ENCODE data around the gene B3GNT7.
"Not testable (repeated sequence)": the region's sequence is repeated elsewhere in the genome, so short reads cannot be mapped to it uniquely, and the experiment has no call there.

Gene B3GNT7

DNA sequence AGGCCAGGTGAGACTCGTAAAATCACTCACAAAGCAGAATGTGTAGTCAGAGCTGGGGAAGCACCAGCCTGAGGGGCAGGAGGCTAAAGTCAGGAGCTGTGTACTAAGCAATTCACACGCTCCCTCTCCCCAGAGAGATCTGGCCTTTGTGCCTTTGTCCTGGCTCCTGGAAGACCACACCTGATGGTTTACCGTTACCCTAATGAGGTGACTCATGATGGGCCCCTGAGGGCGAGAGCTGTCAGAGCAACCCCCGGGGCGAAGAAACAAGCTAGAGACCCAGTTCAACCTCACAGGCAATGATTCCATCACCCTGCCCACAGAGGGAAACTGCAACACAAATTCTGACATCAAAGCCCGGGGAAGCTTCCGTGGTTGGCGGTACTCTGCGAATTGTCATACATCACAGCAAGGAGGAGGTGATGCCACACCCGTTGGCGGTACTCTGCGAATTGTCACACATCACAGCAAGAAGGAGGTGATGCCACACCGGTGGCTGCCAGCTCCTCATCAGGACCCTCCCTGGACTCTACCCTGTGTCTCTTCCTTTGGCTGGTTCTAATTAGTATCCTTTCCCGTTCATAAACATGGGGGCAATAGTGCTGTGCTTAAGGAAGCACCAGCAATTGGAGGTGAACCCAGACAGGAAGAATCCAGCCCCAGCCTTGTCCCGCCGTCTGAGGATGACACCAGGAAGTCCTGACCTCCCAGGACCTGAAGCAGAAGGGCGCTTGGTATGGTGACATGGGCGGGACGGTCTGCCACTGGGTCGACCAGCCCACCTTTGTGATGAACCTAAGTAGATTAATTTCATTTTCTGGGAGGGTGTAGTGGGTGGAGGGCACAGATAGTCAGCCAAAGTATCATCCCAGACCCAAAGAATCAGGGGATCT, 30.5 kb downstream of the B3GNT7 start:
- DNase-seq (ENCODE audit: low spot score) = no peak

DNA sequence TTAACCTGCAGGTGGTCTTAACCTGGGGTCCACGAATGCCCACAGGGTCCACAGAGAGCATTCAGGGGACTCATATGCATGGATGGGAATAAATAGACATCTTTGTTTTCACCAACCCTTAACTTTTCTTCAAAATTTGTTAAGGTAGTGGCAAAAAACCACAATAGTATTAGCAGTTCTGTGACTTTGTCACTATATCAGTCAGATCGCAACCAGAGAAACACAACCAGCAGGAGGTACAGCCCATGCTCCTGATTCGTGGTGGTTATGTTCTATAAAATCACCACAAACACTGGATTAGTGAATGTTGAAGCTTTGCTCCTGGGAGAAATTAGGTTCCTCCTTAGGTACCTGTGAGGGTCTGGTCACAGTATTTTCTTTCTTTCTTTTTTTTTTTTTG, 31.6 kb downstream of the B3GNT7 start:
- DNase-seq (ENCODE audit: low spot score) = no peak

DNA sequence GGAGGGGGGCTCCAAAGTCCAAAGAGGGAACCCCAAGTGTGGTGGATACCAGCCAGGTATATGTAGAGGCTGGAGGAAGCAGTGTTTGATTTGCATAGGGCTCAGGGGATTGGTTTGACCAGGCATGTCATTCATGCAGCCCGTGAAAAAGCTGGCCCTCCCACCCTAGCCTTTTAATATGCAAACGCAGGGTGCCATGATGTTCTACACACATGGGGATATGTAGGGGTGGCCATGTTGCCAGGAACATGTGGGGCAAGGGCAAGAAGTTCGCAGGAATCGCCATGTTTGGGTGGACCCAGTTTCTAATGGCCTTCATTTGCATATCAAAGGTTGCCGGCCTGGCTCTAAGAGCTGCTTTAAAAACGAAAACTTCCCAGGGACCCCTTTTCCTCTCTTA, 33.6 kb downstream of the B3GNT7 start:
- no peak for DNase-seq (ENCODE audit: low spot score)

DNA sequence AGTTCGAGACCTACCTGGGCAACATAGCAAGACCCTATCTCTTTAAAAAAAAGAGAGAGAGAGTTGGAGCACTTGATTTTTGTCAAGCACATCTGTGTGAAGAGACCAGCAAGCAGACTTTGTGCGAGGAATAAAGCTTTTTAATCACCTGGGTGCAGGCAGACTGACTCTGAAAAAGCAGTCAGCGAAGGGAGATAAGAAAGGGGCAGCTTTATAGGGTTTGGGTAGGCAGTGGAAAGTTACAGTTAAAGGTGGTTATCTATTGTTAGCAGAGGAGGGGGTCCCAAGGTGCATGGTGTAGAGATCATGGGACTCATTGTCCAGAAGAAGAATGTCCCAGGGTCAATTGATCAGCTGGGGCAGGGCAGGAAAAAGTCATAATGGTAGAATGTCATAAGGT, 34.4 kb downstream of the B3GNT7 start:
- DNase-seq (ENCODE audit: low spot score) = no peak

DNA sequence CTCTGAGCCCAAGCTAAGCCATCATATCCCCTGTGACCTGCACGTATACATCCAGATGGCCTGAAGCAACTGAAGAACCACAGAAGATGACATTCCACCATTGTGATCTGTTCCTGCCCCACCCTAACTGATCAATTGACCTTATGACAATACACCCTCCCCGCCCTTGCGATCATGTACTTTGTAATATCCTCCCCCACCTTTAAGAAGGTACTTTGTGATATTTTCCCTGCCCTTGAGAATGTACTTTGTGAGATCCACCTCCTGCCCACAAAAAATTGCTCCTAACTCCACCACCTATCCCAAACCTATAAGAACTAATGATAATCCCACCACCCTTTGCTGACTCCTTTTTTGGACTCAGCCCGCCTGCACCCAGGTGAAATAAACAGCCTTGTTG, 34.9 kb downstream of the B3GNT7 start:
- not testable (repeated sequence) for DNase-seq (ENCODE audit: low spot score)

DNA sequence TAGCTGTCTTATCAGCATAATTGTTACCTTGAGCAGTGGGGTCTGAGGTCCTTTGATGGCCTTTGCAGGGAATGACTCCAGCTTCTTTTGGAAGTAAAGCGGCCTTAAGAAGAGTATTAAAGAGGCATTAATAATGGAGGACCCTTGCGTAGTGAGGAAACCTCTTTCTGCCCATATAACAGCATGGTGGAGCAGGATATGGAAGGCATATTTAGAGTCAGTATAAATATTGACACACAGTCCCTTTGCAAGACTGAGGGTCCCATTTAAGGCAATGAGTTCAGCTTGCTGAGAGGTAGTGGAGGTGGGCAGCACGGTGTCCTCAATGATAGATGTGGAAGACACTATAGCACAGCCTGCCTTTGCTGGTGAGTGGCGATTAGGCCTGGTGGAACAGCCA, 36.1 kb downstream of the B3GNT7 start:
- no peak for DNase-seq (ENCODE audit: low spot score)

DNA sequence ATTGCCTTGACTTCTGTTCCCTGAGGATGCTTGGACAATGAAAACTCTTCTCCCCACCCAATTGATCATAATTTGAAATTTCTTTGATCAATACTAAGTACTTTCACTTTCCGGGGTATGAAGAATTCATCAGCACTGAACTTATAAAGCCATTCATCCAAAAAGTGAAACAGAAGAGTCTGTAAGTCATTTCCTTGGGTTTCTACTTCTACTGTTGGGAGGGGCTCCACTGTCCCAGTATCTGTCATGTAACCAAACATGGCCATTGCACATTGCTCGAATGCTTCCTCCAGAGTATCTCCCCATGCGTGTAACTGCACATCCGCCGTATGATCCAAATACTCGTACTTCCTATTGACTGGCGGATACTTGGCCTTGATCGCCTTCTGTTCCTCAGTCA, 38.5 kb downstream of the B3GNT7 start:
- DNase-seq (ENCODE audit: low spot score) = no peak

DNA sequence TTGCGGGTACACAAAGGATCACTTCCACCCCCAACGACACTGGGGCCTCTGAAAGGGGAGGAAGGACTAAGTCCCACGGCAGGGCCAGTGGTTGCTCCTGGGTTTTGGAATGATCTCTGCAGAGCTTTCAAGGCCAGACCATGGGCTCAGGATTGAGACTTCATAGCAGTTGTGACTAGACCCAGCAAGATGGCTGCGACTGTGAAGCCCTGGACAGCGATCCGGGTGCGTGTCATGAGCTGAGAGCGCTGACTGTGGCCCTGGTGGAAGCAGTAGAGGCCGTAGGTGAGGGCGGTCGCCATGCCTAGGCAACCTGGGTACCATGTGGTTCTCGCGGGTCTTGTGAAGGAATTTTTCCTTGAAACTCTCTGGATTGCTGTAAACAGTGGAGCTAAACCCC, 41.4 kb downstream of the B3GNT7 start:
- no peak for DNase-seq (ENCODE audit: low spot score)

DNA sequence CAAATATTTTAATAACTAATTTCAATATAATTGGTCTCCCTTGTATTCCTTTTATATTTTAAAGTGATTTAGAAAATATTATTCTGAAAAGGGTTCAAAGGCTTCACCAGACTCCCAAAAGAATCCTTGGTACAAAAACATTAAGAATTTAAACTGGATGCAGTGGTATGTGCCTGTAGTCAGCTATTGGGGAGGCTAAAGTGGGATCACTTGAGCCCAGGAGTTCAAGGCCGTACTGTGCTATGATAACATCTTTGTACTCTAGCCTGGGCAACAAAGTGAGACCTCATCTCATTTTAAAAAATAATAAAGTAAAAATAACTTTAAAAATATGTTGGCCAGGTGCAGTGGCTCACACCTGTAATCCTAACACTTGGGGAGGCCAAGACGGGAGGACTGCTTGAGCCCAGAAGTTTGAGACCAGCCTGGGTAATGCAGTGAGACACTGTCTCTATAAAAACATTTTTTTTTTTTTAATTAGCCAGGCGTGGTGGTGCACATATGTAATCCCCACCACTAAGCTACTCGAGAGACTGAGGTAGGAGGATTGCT, 54.1 kb downstream of the B3GNT7 start:
- DNase-seq (ENCODE audit: low spot score) = no peak

DNA sequence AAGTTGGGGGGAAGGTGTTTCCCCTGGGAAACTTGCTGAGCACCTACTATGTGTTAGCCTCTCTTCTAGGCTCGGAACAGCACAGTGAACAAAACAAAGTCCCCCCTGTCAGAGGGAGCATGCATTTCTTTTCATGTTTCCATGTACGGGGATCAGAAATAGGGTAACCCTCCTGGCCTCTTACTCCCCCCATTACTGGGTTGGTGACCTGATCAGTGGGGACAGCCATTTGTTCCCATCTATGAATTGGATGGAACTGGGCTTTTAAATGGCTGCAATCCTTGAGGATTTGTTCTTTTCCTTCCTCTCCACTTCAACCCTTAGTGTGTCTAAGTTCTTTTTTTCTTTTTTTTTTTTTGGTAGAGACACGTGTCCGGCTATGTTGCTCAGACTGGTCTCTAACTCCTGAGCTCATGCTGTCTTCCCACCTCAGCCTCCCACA, 55.1 kb downstream of the B3GNT7 start:
- no peak for DNase-seq (ENCODE audit: low spot score)
